ENCODE data around the gene ACAP1. TPM values are rescaled to one million over a fixed set of nuclear protein-coding genes. Genes with fewer than 3 reads are reported as not detected.

The ACAP1 gene
- total RNA-seq, 1 donor from 2014 or later = 1.3 TPM

GRCh38 chr17:7392696-7393612 is 56.6 kb downstream of the ACAP1 start:
- Mint-ChIP-seq H3K4me3 (peak overlapping the region; percentile 84), H3K9me3 (no peaks in the 10 kb centered on the region), H3K27ac (ENCODE audit: unreplicated experiment) (no peak overlapping the region), H3K27me3 (ENCODE audit: low read depth) (no peaks in the 10 kb centered on the region), H3K4me1 (peaks cover 10% of the 10 kb centered on the region), H3K36me3 (ENCODE audit: low read depth) (no peaks in the 10 kb centered on the region)
- DNase-seq (ENCODE audit: low read depth, low spot score) = no peak
- no peak for TF ChIP-seq CTCF (conservative IDR thresholded peaks at IDR 0.05)

GRCh38 chr17:7393613-7394451 is 57.5 kb downstream of the ACAP1 start:
- no peak for DNase-seq (ENCODE audit: low read depth, low spot score)
- Mint-ChIP-seq H3K4me3 (peak overlapping the region; percentile 88), H3K36me3 (ENCODE audit: low read depth) (no peaks in the 10 kb centered on the region), H3K9me3 (no peaks in the 10 kb centered on the region), H3K27me3 (ENCODE audit: low read depth) (no peaks in the 10 kb centered on the region), H3K27ac (ENCODE audit: unreplicated experiment) (peak overlapping the region; percentile 50), H3K4me1 (peaks cover 15% of the 10 kb centered on the region)
- TF ChIP-seq CTCF (conservative IDR thresholded peaks at IDR 0.05) = no peak

GRCh38 chr17:7394452-7395191 is 58.3 kb downstream of the ACAP1 start, which contains the start of gene PLSCR3:
Gene PLSCR3, minus strand, starts transcription at chr17:7394525. Its CDS starts 415 bp downstream, at chr17:7394110.
- TF ChIP-seq CTCF (conservative IDR thresholded peaks at IDR 0.05) = peak; percentile 64
- H3K9me3 Mint-ChIP-seq = no peaks in the 10 kb centered on the region
- no peaks in the 10 kb centered on the region for H3K27me3 Mint-ChIP-seq (ENCODE audit: low read depth)
- peak within 1 kb of the TSS; percentile 92 for H3K27ac Mint-ChIP-seq (ENCODE audit: unreplicated experiment)
- DNase-seq (ENCODE audit: low read depth, low spot score) = peak; percentile 81
- H3K36me3 Mint-ChIP-seq (ENCODE audit: low read depth) = no peaks in the 10 kb centered on the region
- H3K4me1 Mint-ChIP-seq = peaks cover 17% of the 10 kb centered on the region
- peak within 1 kb of the TSS; percentile 88 for H3K4me3 Mint-ChIP-seq

- DNase-seq (ENCODE audit: low read depth, low spot score) = no peak
- Mint-ChIP-seq H3K4me1 (peaks cover 20% of the 10 kb centered on the region), H3K4me3 (peak overlapping the region; percentile 41), H3K27me3 (ENCODE audit: low read depth) (no peaks in the 10 kb centered on the region), H3K27ac (ENCODE audit: unreplicated experiment) (no peak overlapping the region), H3K36me3 (ENCODE audit: low read depth) (no peaks in the 10 kb centered on the region), H3K9me3 (no peaks in the 10 kb centered on the region)
- no peak for TF ChIP-seq CTCF (conservative IDR thresholded peaks at IDR 0.05)
These were observed 59.8 kb downstream of the ACAP1 start for GRCh38 chr17:7396147-7396546.

- no peak for DNase-seq (ENCODE audit: low read depth, low spot score)
- no peak overlapping the region for H3K27ac Mint-ChIP-seq (ENCODE audit: unreplicated experiment)
- H3K4me3 Mint-ChIP-seq = peak overlapping the region; percentile 71
- peaks cover 3% of the 10 kb centered on the region for H3K36me3 Mint-ChIP-seq (ENCODE audit: low read depth)
- no peak for TF ChIP-seq CTCF (conservative IDR thresholded peaks at IDR 0.05)
- H3K4me1 Mint-ChIP-seq = peaks cover 32% of the 10 kb centered on the region
- no peaks in the 10 kb centered on the region for H3K9me3 Mint-ChIP-seq
- H3K27me3 Mint-ChIP-seq (ENCODE audit: low read depth) = no peaks in the 10 kb centered on the region
These were observed 62.3 kb downstream of the ACAP1 start for GRCh38 chr17:7398612-7399011.
